ENCODE data around the gene KAZN. TPM values are rescaled to one million over a fixed set of nuclear protein-coding genes. Genes with fewer than 3 reads are reported as not detected.

Gene KAZN
- polyA plus RNA-seq, 1 of the 3 experiments (the other 2 are of a cell fraction) = 6.8 TPM

- Histone ChIP-seq H3K27me3 (ENCODE audit: insufficient read depth) (no peaks in the 10 kb centered on the region), H3K79me2 (ENCODE audit: insufficient read depth) (no peaks in the 10 kb centered on the region), H3K9me3 (no peaks in the 10 kb centered on the region), H3K9me2 (no peaks in the 10 kb centered on the region), H3K36me3 (replicated peaks in 1 of 2; ENCODE audit: control insufficient read depth in 1 of 2, insufficient read depth in 2 of 2, low read length in 1 of 2) (no peaks in the 10 kb centered on the region), H3F3A (replicated peaks; ENCODE audit: insufficient read depth) (no peaks in the 10 kb centered on the region), H3K9ac (no peak overlapping the region), H3K4me3 (ENCODE audit: low read depth in 2 of 2, low read length in 1 of 2) (no peak overlapping the region), H3K4me1 (ENCODE audit: control insufficient read depth in 1 of 2, insufficient read depth in 2 of 2, low read depth in 1 of 2, low read length in 1 of 2) (peaks cover 0 to under 1% of the 10 kb centered on the region in 2 experiments; a peak in 1 of 4 replicates), H3K4me2 (no peak overlapping the region), H3K27ac (ENCODE audit: low read depth in 2 of 2, low read length in 1 of 2) (no peak overlapping the region), H2AFZ (ENCODE audit: low read depth) (no peak overlapping the region), H4K20me1 (ENCODE audit: insufficient read depth) (no peaks in the 10 kb centered on the region)
- ChIA-PET CTCF (interaction anchor here (0.8 to 1.3 kb wide), 5 partner anchors 10 to 440 kb away, joined by 3 to 6 read pairs (median 3); no protein-coding TSS in a partner anchor), POLR2A (no interaction called here)
- TF ChIP-seq RXRA (IDR thresholded peaks at IDR 0.05; ENCODE audit: borderline replicate concordance, low read depth) (no peak), FOXJ3 (CRISPR knock-in tag; IDR thresholded peaks at IDR 0.05) (no peak), CTCF (IDR thresholded peaks at IDR 0.05) (no peak), RFX5 (IDR thresholded peaks at IDR 0.05; ENCODE audit: low read length) (no peak), EZH2phosphoT487 (IDR thresholded peaks at IDR 0.05; ENCODE audit: borderline replicate concordance, low read depth) (no peak), TEAD4 (IDR thresholded peaks at IDR 0.05; ENCODE audit: borderline replicate concordance, insufficient read depth) (no peak), FOXM1 (IDR thresholded peaks at IDR 0.05; ENCODE audit: low read depth) (no peak), MXI1 (IDR thresholded peaks at IDR 0.05; ENCODE audit: low read depth, low read length) (no peak), PBX3 (IDR thresholded peaks at IDR 0.05) (no peak), EP300 (IDR thresholded peaks at IDR 0.05; ENCODE audit: borderline replicate concordance in 1 of 2, low read depth in 1 of 2, low read length in 1 of 2) (no peak), FOSL2 (IDR thresholded peaks at IDR 0.05; ENCODE audit: borderline replicate concordance, low read depth) (no peak), NRF1 (IDR thresholded peaks at IDR 0.05; ENCODE audit: low read depth, low read length) (no peak), MEF2A (IDR thresholded peaks at IDR 0.05; ENCODE audit: borderline replicate concordance, low read depth) (no peak), GABPA (IDR thresholded peaks at IDR 0.05; ENCODE audit: low read depth) (no peak), CHD2 (IDR thresholded peaks at IDR 0.05; ENCODE audit: low read length, partially characterized antibody) (no peak)
- TF ChIP-seq, protein P1, sequence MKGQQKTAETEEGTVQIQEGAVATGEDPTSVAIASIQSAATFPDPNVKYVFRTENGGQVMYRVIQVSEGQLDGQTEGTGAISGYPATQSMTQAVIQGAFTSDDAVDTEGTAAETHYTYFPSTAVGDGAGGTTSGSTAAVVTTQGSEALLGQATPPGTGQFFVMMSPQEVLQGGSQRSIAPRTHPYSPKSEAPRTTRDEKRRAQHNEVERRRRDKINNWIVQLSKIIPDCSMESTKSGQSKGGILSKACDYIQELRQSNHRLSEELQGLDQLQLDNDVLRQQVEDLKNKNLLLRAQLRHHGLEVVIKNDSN (IDR thresholded peaks at IDR 0.05; ENCODE audit: borderline replicate concordance, low read depth) = no peak
- TF ChIP-seq, protein P2, sequence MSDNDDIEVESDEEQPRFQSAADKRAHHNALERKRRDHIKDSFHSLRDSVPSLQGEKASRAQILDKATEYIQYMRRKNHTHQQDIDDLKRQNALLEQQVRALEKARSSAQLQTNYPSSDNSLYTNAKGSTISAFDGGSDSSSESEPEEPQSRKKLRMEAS (IDR thresholded peaks at IDR 0.05; ENCODE audit: low read depth) = no peak
- TF ChIP-seq, protein P3, sequence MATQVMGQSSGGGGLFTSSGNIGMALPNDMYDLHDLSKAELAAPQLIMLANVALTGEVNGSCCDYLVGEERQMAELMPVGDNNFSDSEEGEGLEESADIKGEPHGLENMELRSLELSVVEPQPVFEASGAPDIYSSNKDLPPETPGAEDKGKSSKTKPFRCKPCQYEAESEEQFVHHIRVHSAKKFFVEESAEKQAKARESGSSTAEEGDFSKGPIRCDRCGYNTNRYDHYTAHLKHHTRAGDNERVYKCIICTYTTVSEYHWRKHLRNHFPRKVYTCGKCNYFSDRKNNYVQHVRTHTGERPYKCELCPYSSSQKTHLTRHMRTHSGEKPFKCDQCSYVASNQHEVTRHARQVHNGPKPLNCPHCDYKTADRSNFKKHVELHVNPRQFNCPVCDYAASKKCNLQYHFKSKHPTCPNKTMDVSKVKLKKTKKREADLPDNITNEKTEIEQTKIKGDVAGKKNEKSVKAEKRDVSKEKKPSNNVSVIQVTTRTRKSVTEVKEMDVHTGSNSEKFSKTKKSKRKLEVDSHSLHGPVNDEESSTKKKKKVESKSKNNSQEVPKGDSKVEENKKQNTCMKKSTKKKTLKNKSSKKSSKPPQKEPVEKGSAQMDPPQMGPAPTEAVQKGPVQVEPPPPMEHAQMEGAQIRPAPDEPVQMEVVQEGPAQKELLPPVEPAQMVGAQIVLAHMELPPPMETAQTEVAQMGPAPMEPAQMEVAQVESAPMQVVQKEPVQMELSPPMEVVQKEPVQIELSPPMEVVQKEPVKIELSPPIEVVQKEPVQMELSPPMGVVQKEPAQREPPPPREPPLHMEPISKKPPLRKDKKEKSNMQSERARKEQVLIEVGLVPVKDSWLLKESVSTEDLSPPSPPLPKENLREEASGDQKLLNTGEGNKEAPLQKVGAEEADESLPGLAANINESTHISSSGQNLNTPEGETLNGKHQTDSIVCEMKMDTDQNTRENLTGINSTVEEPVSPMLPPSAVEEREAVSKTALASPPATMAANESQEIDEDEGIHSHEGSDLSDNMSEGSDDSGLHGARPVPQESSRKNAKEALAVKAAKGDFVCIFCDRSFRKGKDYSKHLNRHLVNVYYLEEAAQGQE (IDR thresholded peaks at IDR 0.05; ENCODE audit: low read depth, low read length) = no peak
- WGBS (ENCODE audit: low lambda C conversion rate) = 11% methylated on average over 5 of the region's 5 CpGs
- no peak for DNase-seq
Measured at GRCh38 chr1:14607295-14607694, 8.8 kb downstream of the KAZN start.
